ENCODE results near the gene MUC6.

DNA sequence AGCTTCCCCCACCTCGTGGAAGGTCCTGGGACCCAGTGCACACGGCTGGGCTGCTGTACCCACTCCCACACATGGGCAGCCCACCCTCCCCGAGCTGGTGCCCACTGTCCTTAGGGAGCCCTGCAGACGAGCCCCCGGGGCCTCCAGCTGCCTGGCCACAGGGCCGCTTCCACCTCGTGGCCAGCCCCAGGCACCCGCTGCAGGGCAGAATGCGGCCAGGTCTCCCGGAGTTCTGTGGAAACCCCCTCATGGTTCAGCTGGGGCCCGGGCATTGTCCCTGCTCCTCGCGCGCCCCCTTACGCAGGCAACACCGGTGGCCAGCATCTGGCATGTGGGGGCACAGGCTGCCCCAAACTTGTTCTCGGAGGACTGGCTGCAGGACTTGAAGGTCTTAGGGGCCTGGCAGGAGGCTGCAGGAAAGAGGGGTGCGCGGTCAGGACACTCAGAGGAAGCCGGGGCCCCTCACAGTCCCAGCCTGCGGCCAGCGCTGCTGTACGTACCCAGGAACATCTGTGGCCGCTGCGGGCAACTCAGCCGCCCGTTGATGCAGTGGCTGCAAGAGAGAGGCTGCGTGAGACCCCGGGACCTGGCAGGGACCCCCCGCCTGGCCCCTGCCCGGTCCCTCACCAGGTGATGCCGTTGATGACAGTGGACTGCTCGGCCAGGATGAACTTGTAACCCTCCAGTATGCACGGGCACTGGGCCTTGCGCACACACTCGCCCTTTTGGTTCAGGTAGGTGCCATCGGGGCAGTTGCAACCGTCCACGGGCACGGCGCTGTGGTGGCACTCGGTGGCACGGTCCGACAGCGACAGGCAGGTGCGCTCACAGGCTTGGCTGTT, 9.7 kb downstream of the MUC6 start:
- TF ChIP-seq, protein P1, sequence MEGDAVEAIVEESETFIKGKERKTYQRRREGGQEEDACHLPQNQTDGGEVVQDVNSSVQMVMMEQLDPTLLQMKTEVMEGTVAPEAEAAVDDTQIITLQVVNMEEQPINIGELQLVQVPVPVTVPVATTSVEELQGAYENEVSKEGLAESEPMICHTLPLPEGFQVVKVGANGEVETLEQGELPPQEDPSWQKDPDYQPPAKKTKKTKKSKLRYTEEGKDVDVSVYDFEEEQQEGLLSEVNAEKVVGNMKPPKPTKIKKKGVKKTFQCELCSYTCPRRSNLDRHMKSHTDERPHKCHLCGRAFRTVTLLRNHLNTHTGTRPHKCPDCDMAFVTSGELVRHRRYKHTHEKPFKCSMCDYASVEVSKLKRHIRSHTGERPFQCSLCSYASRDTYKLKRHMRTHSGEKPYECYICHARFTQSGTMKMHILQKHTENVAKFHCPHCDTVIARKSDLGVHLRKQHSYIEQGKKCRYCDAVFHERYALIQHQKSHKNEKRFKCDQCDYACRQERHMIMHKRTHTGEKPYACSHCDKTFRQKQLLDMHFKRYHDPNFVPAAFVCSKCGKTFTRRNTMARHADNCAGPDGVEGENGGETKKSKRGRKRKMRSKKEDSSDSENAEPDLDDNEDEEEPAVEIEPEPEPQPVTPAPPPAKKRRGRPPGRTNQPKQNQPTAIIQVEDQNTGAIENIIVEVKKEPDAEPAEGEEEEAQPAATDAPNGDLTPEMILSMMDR (conservative IDR thresholded peaks at IDR 0.05; ENCODE audit: low read depth, low read length) = no peak
- TF ChIP-seq EZH2 (IDR thresholded peaks at IDR 0.05; ENCODE audit: borderline replicate concordance, low read depth, low read length, poor library complexity, severe bottlenecking) = no peak
